Sigmoid colon (tissue), 4 donors: Measurements from ENCODE around the gene DLL4.

Experiments
- CTCF ChIP-seq, 4 experiments: fragments of 450-650 bp in 3 of 4; fragments of 200-600 bp in 1 of 4; IDR thresholded peaks; one replicate each; pipeline ENCODE4 v1.5.1; 2016 to 2019; ENCODE audit warnings: antibody characterized with exemption in 4 of 4, mild to moderate bottlenecking in 3 of 4, moderate library complexity in 2 of 4
- EP300 ChIP-seq, 4 donors: sonication (generic); formaldehyde crosslinking; IDR thresholded peaks; one replicate each; pipeline ENCODE4 v1.6.1; 2017; ENCODE audit warnings: antibody characterized with exemption in 4 of 4
- POLR2A ChIP-seq, 2 donors: fragments of 450-650 bp; IDR thresholded peaks; one replicate each; pipeline ENCODE4 v1.6.1; 2016; ENCODE audit warnings: antibody characterized with exemption in 2 of 2, mild to moderate bottlenecking in 2 of 2, moderate library complexity in 2 of 2
- POLR2AphosphoS5 ChIP-seq, 4 donors: sonication (generic); formaldehyde crosslinking; IDR thresholded peaks; one replicate each; pipeline ENCODE4 v1.6.1; 2017; ENCODE audit warnings: antibody characterized with exemption in 4 of 4

GRCh38 chr15:40922608-40923005 lies 6.5 kb upstream of the DLL4 start:
- TF ChIP-seq POLR2A (IDR thresholded peaks at IDR 0.05) (no peak), CTCF (IDR thresholded peaks at IDR 0.05) (no peak), POLR2AphosphoS5 (IDR thresholded peaks at IDR 0.05) (no peak), EP300 (IDR thresholded peaks at IDR 0.05) (no peak)
